K562 (cell line): ENCODE results near the gene LY6G6F. TPM values are rescaled to one million over a fixed set of nuclear protein-coding genes. Genes with fewer than 3 reads are reported as not detected.

Experiments
- BMI1 ChIP-seq: fragments of 150-350 bp; IDR thresholded peaks from 2 replicates; pipeline ENCODE4 v1.6.1; 2014; ENCODE audit warnings: low read length
- ELF1 ChIP-seq: fragments of 200-800 bp; sonication (Bioruptor generic); IDR thresholded peaks from 2 replicates; pipeline ENCODE4 v1.6.1; 2016; ENCODE audit warnings: missing genetic modification characterization, missing compliant biosample characterization
- ETV6 ChIP-seq, 3 experiments: fragments of 150-350 bp in 1 of 3; sonication (generic) in 1 of 3; formaldehyde crosslinking in 1 of 3; IDR thresholded peaks; 2 replicates each; pipeline versions ENCODE4 v1.6.1 to v1.8.0; 2014 to 2022; ENCODE audit warnings: borderline replicate concordance in 2 of 3, low read depth in 2 of 3, antibody characterized with exemption in 1 of 3, low read length in 1 of 3, mild to moderate bottlenecking in 1 of 3, missing genetic modification reagents in 1 of 3
- FOSL1 ChIP-seq: fragments of 200-800 bp; sonication (Bioruptor generic); conservative IDR thresholded peaks from 2 replicates; pipeline ENCODE4 v1.6.1; 2016; ENCODE audit warnings: missing genetic modification characterization, missing compliant biosample characterization
- HDAC6 ChIP-seq: IDR thresholded peaks from 2 replicates; pipeline ENCODE4 v1.6.1; 2012; ENCODE audit warnings: low read depth, mild to moderate bottlenecking, control low read depth, inconsistent platforms, low read length, moderate library complexity
- HDAC8 ChIP-seq: fragments of 450-650 bp; IDR thresholded peaks from 2 replicates; pipeline ENCODE4 v1.6.1; 2016; ENCODE audit warnings: mild to moderate bottlenecking, missing genetic modification characterization, moderate library complexity, missing compliant biosample characterization
- LARP7 ChIP-seq: fragments of 450-650 bp; IDR thresholded peaks from 2 replicates; pipeline ENCODE4 v1.6.1; 2016
- MCM2 ChIP-seq: fragments of 450-650 bp; IDR thresholded peaks from 2 replicates; pipeline ENCODE4 v1.6.1; 2017; ENCODE audit warnings: low read depth, mild to moderate bottlenecking
- MCM7 ChIP-seq, 2 experiments: fragments of 450-650 bp; IDR thresholded peaks; 2 replicates each; pipeline ENCODE4 v1.6.1; 2016 to 2018
- NCOA2 ChIP-seq, 2 experiments: fragments of 450-650 bp; IDR thresholded peaks; 2 replicates each; pipeline ENCODE4 v1.6.1; 2018; ENCODE audit warnings: mild to moderate bottlenecking in 2 of 2, moderate library complexity in 1 of 2; ENCODE audit not compliant: partially characterized antibody in 2 of 2
- RHOXF2B ChIP-seq: fragments of 250-450 bp; sonication (Bioruptor Pico); conservative IDR thresholded peaks from 2 replicates; pipeline ENCODE4 v1.5.1; 2021
- SP1 ChIP-seq: sonication (generic); formaldehyde crosslinking; IDR thresholded peaks from 2 replicates; pipeline ENCODE4 v1.8.1; 2022; ENCODE audit warnings: mild to moderate bottlenecking, missing genetic modification reagents
- TBP ChIP-seq: optimal IDR thresholded peaks from 2 replicates; pipeline ENCODE3; 2011; ENCODE audit warnings: low read depth, low read length, improper control_type of control experiment
- ZBTB7A ChIP-seq: IDR thresholded peaks from 2 replicates; pipeline ENCODE4 v1.6.1; 2011; ENCODE audit warnings: low read depth, mild to moderate bottlenecking, low read length, moderate library complexity, borderline replicate concordance; ENCODE audit not compliant: control insufficient read depth
- ZNF318 ChIP-seq, 2 experiments: fragments of 450-650 bp; IDR thresholded peaks; 2 replicates each; pipeline ENCODE4 v1.6.1; 2016; ENCODE audit warnings: mild to moderate bottlenecking in 2 of 2, borderline replicate concordance in 1 of 2, low read depth in 1 of 2, moderate library complexity in 1 of 2
- ZNF436 ChIP-seq: fragments of 250-450, 450-650 bp; sonication (Bioruptor Pico); formaldehyde crosslinking; IDR thresholded peaks from 2 replicates; pipeline ENCODE4 v1.7.0; 2020; ENCODE audit warnings: mild to moderate bottlenecking
- ZNF561 ChIP-seq: fragments of 450-650 bp; formaldehyde crosslinking; conservative IDR thresholded peaks from 2 replicates; pipeline ENCODE4 v1.4.0; 2020; ENCODE audit warnings: mild to moderate bottlenecking, moderate library complexity
- ZNF778 ChIP-seq: fragments of 450-650 bp; formaldehyde crosslinking; IDR thresholded peaks from 2 replicates; pipeline ENCODE4 v1.4.0; 2020; ENCODE audit warnings: mild to moderate bottlenecking, moderate library complexity
- ZSCAN29 ChIP-seq: fragments of 450-650 bp; IDR thresholded peaks from 2 replicates; pipeline ENCODE4 v1.6.1; 2017
- polyA plus RNA-seq, 8 experiments: library from polyadenylated mRNA; depleted of rRNA in 4 of 8; stranded (reverse) in 5 of 8; unstranded in 3 of 8; fragments of >200 nt; fragmentation: Nextera tagmentation in 2 of 8; fragmentation: Illumina TruSeq in 1 of 8; extraction: Ambion mirVana in 2 of 8; extraction: Trizol in 1 of 8; gene quantifications; 2 replicates each; pipeline versions ENCODE4 v1.2.1 to v1.2.3, GENCODE V29; 2011 to 2014; ENCODE audit warnings: inconsistent platforms in 1 of 8, missing spikeins in 1 of 8
- total RNA-seq, 7 experiments: library from RNA; depleted of rRNA in 6 of 7; stranded (reverse); fragments of >200 nt in 6 of 7; fragmentation: Illumina TruSeq in 2 of 7; extraction: Trizol in 2 of 7; gene quantifications; 2 replicates each; pipeline versions ENCODE4 v1.2.1 to v1.2.3, GENCODE V29; 2011 to 2021; ENCODE audit warnings: low replicate concordance in 1 of 7
- TF ChIP-seq, protein P1 (sequence below): sonication (generic); formaldehyde crosslinking; IDR thresholded peaks from 2 replicates; pipeline ENCODE4 v1.8.0; 2022; ENCODE audit warnings: missing genetic modification reagents, mild to moderate bottlenecking, borderline replicate concordance

LY6G6F gene
- total and polyA plus RNA-seq, 9 of the 15 experiments (the other 6 are each of a cell fraction or from before 2014, with no cell fraction given) = 0.14 to 0.50 (median 0.28) TPM; not detected in 2

DNA sequence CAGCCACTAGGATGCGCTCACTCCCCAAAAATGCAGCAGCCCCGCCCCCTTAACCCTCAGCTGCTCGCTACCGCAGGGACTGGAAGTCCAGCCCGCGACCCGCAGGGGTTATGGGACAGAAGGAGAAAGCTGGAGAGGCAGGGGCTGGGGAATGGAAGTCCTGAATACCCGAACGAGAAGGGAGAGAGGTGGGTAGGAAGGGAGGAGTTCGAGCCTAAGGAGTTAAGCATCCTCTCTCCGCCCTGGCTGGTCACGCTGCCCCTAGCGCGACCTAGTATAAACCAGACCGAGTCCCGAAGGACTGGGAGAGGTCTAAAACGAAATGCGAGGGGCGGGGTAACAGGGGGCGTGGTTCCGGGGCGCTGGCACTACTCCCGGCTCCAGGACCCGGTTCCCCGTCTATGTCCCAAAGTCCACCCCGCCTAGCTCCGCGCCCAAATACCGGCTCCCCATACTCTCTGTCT is 22.9 kb downstream of the LY6G6F start (continued):
- peak; percentile 99 for TF ChIP-seq SP1 (CRISPR knock-in tag)
- no peak for TF ChIP-seq ZSCAN29
- TF ChIP-seq ETV6 (IDR thresholded peaks at IDR 0.05; ENCODE audit: borderline replicate concordance in 1 of 2, low read depth in 2 of 2, low read length in 1 of 2) = no peak
- TF ChIP-seq ETV6 (CRISPR knock-in tag; IDR thresholded peaks at IDR 0.05; ENCODE audit: borderline replicate concordance) = no peak
- TF ChIP-seq MCM2 = no peak
- TF ChIP-seq HDAC6 = no peak
- TF ChIP-seq, protein P1, sequence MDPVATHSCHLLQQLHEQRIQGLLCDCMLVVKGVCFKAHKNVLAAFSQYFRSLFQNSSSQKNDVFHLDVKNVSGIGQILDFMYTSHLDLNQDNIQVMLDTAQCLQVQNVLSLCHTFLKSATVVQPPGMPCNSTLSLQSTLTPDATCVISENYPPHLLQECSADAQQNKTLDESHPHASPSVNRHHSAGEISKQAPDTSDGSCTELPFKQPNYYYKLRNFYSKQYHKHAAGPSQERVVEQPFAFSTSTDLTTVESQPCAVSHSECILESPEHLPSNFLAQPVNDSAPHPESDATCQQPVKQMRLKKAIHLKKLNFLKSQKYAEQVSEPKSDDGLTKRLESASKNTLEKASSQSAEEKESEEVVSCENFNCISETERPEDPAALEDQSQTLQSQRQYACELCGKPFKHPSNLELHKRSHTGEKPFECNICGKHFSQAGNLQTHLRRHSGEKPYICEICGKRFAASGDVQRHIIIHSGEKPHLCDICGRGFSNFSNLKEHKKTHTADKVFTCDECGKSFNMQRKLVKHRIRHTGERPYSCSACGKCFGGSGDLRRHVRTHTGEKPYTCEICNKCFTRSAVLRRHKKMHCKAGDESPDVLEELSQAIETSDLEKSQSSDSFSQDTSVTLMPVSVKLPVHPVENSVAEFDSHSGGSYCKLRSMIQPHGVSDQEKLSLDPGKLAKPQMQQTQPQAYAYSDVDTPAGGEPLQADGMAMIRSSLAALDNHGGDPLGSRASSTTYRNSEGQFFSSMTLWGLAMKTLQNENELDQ (CRISPR knock-in tag) = no peak
- peak; percentile 8; the same call in 1 of the 2 replicates for TF ChIP-seq ZBTB7A
- TF ChIP-seq FOSL1 (tag) = no peak
- no peak for TF ChIP-seq TBP
- no peak for TF ChIP-seq ZNF318 (IDR thresholded peaks at IDR 0.05; ENCODE audit: borderline replicate concordance in 1 of 2, low read depth in 1 of 2)
- TF ChIP-seq LARP7 = no peak
- TF ChIP-seq MCM7 (IDR thresholded peaks at IDR 0.05) = peak in 1 of 2 experiments; percentile 78; a peak in 1 of 4 replicates
- no peak for TF ChIP-seq ZNF561 (CRISPR knock-in tag)
- no peak for TF ChIP-seq ZNF436 (CRISPR knock-in tag)
- no peak for TF ChIP-seq HDAC8
- TF ChIP-seq ZNF778 (CRISPR knock-in tag) = no peak
- no peak for TF ChIP-seq RHOXF2B (CRISPR knock-in tag)
- no peak for TF ChIP-seq BMI1
- TF ChIP-seq NCOA2 (IDR thresholded peaks at IDR 0.05; ENCODE audit: partially characterized antibody in 2 of 2) = no peak
- no peak for TF ChIP-seq ELF1 (tag)
